ENCODE data around the gene IFIT2.

GRCh38 chr10:89299031-89299430 is 2.8 kb upstream of the IFIT2 start:
- no peak for TF ChIP-seq POLR2AphosphoS5 (IDR thresholded peaks at IDR 0.05; ENCODE audit: low read depth, low read length)
- no peak for TF ChIP-seq REST (IDR thresholded peaks at IDR 0.05; ENCODE audit: insufficient read depth in 1 of 2, low read depth in 2 of 2, low read length in 2 of 2)

All from PFSK-1 (cell line).